GM23338 (cell line): ENCODE data around the gene ILK. TPM values are rescaled to one million over a fixed set of nuclear protein-coding genes. Genes with fewer than 3 reads are reported as not detected.

Experiments
- ATAC-seq: fragments of 200-7000 bp; cut with Tn5 transposase; 3 replicates; pipeline ENCODE4 v1.9.1; 2020
- DNase-seq: peaks from one replicate; pipeline ENCODE4 v3.0.0-alpha.2; 2015; ENCODE audit warnings: low spot score
- H2AFZ ChIP-seq: fragments of 200-600 bp; sonication (generic); 2 replicates; pipeline ENCODE4 v1.8.0; 2016; ENCODE audit warnings: antibody characterized with exemption, mild to moderate bottlenecking, moderate library complexity
- H3F3A ChIP-seq: fragments of 200-600 bp; sonication (generic); replicated peaks from 2 replicates; pipeline ENCODE4 v1.8.0; 2017; ENCODE audit warnings: antibody characterized with exemption, mixed run types, low read depth
- H3K27ac ChIP-seq: fragments of 200-600 bp; sonication (generic); 2 replicates; pipeline ENCODE4 v1.6.1; 2016; ENCODE audit warnings: low read depth
- H3K27me3 ChIP-seq: fragments of 200-600 bp; sonication (generic); 2 replicates; pipeline ENCODE4 v1.8.0; 2016; ENCODE audit warnings: mild to moderate bottlenecking, mixed run types, moderate library complexity; ENCODE audit not compliant: insufficient read depth
- H3K36me3 ChIP-seq: fragments of 200-600 bp; sonication (generic); 2 replicates; pipeline ENCODE4 v1.8.0; 2016; ENCODE audit warnings: mild to moderate bottlenecking; ENCODE audit not compliant: insufficient read depth
- H3K4me1 ChIP-seq: fragments of 200-600 bp; sonication (generic); 2 replicates; pipeline ENCODE4 v1.8.0; 2016; ENCODE audit warnings: mild to moderate bottlenecking, moderate library complexity; ENCODE audit not compliant: insufficient read depth
- H3K4me2 ChIP-seq: fragments of 200-600 bp; sonication (generic); 2 replicates; pipeline ENCODE4 v1.7.1; 2017; ENCODE audit warnings: mixed run types
- H3K4me3 ChIP-seq: fragments of 200-600 bp; sonication (generic); 2 replicates; pipeline ENCODE4 v1.6.1; 2016; ENCODE audit warnings: mixed run types
- H3K79me2 ChIP-seq: fragments of 200-600 bp; sonication (generic); replicated peaks from 2 replicates; pipeline ENCODE4 v1.8.0; 2017; ENCODE audit warnings: mild to moderate bottlenecking; ENCODE audit not compliant: insufficient read depth
- H3K9me2 ChIP-seq: fragments of 200-600 bp; sonication (generic); 2 replicates; pipeline ENCODE4 v1.8.0; 2017; ENCODE audit not compliant: insufficient read depth
- H4K20me1 ChIP-seq: fragments of 200-600 bp; sonication (generic); replicated peaks from 2 replicates; pipeline ENCODE4 v1.8.0; 2017; ENCODE audit warnings: mild to moderate bottlenecking; ENCODE audit not compliant: insufficient read depth
- H3K27ac Mint-ChIP-seq: 2 replicates; pipeline ENCODE4 v1.8.0; 2020; ENCODE audit warnings: inconsistent platforms, mild to moderate bottlenecking, moderate library complexity, mixed read lengths
- H3K27me3 Mint-ChIP-seq: 3 replicates; pipeline ENCODE4 v1.8.0; 2022; ENCODE audit warnings: low read depth, mild to moderate bottlenecking, moderate library complexity, mixed read lengths, inconsistent platforms; ENCODE audit not compliant: insufficient read depth, poor library complexity
- H3K36me3 Mint-ChIP-seq: 3 replicates; pipeline ENCODE4 v1.8.0; 2021; ENCODE audit warnings: low read depth, mild to moderate bottlenecking, inconsistent platforms, moderate library complexity, mixed read lengths
- H3K4me1 Mint-ChIP-seq: 3 replicates; pipeline ENCODE4 v1.8.0; 2020; ENCODE audit warnings: mild to moderate bottlenecking, inconsistent platforms, mixed read lengths
- H3K4me3 Mint-ChIP-seq: 3 replicates; pipeline ENCODE4 v1.8.0; 2021; ENCODE audit warnings: moderate library complexity, mild to moderate bottlenecking, inconsistent platforms, mixed read lengths
- H3K9me3 Mint-ChIP-seq: 3 replicates; pipeline ENCODE4 v1.8.0; 2020; ENCODE audit warnings: moderate library complexity, mild to moderate bottlenecking, inconsistent platforms, mixed read lengths
- EZH2 ChIP-seq: fragments of 200-600 bp; sonication (generic); IDR thresholded peaks from one replicate; pipeline ENCODE4 v1.8.0; 2017; ENCODE audit warnings: antibody characterized with exemption, mild to moderate bottlenecking, low read depth; ENCODE audit not compliant: unreplicated experiment
- EZH2phosphoT487 ChIP-seq: fragments of 200-600 bp; sonication (generic); IDR thresholded peaks from one replicate; pipeline ENCODE4 v1.8.1; 2018; ENCODE audit warnings: antibody characterized with exemption; ENCODE audit not compliant: unreplicated experiment
- JUNB ChIP-seq: IDR thresholded peaks from one replicate; pipeline ENCODE4 v1.6.1; 2016; ENCODE audit warnings: antibody characterized with exemption; ENCODE audit not compliant: unreplicated experiment
- NANOG ChIP-seq: IDR thresholded peaks from 2 replicates; pipeline ENCODE4 v1.6.1; 2016; ENCODE audit warnings: antibody characterized with exemption, borderline replicate concordance
- POLR2AphosphoS5 ChIP-seq: IDR thresholded peaks from 2 replicates; pipeline ENCODE4 v1.6.1; 2016; ENCODE audit warnings: antibody characterized with exemption, low read depth
- REST ChIP-seq: IDR thresholded peaks from one replicate; pipeline ENCODE4 v1.6.1; 2018; ENCODE audit warnings: antibody characterized with exemption; ENCODE audit not compliant: unreplicated experiment
- STAT1 ChIP-seq: IDR thresholded peaks from one replicate; pipeline ENCODE4 v1.6.1; 2016; ENCODE audit warnings: antibody characterized with exemption; ENCODE audit not compliant: unreplicated experiment
- ZNF114 ChIP-seq: fragments of 250-450 bp; sonication (Bioruptor Pico); IDR thresholded peaks from 2 replicates; pipeline ENCODE4 v1.5.0; 2020; ENCODE audit warnings: mild to moderate bottlenecking, moderate library complexity
- ZNF331 ChIP-seq: fragments of 250-450 bp; sonication (Bioruptor Pico); IDR thresholded peaks from 2 replicates; pipeline ENCODE4 v1.5.0; 2020; ENCODE audit warnings: low read depth, mild to moderate bottlenecking, moderate library complexity
- ZNF462 ChIP-seq: fragments of 250-450 bp; sonication (Bioruptor Pico); IDR thresholded peaks from 2 replicates; pipeline ENCODE4 v1.5.0; 2020; ENCODE audit warnings: mild to moderate bottlenecking, moderate library complexity
- polyA plus RNA-seq: library from polyadenylated mRNA; unstranded; fragments of >200 nt; fragmentation: Nextera tagmentation; extraction: Ambion mirVana; gene quantifications from 2 replicates; pipeline ENCODE4 v1.2.1, GENCODE V29; 2016
- total RNA-seq: library from RNA; depleted of rRNA; stranded (reverse); fragments of >200 nt; shearing (Covaris generic); gene quantifications from 2 replicates; pipeline ENCODE4 v1.2.3, GENCODE V29; 2014
- TF ChIP-seq, protein P1 (sequence below): IDR thresholded peaks from 2 replicates; pipeline ENCODE4 v1.6.1; 2016; ENCODE audit warnings: antibody characterized with exemption

ILK gene
- total and polyA plus RNA-seq, 2 experiments from 2014 or later, result 62.6 to 91.0 TPM

- TF ChIP-seq JUNB, result no peak
- no peak for TF ChIP-seq REST
- TF ChIP-seq, protein P1, sequence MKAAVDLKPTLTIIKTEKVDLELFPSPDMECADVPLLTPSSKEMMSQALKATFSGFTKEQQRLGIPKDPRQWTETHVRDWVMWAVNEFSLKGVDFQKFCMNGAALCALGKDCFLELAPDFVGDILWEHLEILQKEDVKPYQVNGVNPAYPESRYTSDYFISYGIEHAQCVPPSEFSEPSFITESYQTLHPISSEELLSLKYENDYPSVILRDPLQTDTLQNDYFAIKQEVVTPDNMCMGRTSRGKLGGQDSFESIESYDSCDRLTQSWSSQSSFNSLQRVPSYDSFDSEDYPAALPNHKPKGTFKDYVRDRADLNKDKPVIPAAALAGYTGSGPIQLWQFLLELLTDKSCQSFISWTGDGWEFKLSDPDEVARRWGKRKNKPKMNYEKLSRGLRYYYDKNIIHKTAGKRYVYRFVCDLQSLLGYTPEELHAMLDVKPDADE, result no peak
- TF ChIP-seq ZNF331 (CRISPR knock-in tag), result no peak
- TF ChIP-seq NANOG, result no peak
- no peak for TF ChIP-seq STAT1
- TF ChIP-seq POLR2AphosphoS5, result no peak
- no peak for TF ChIP-seq ZNF462 (CRISPR knock-in tag)
- TF ChIP-seq EZH2phosphoT487, result no peak
- TF ChIP-seq EZH2, result no peak
- TF ChIP-seq ZNF114 (CRISPR knock-in tag), result no peak
- no peaks in the 10 kb centered on the region for H3F3A ChIP-seq
- no peak overlapping the region for H3K4me2 ChIP-seq
- no peaks in the 10 kb centered on the region for H3K9me2 ChIP-seq
- H3K27me3 ChIP-seq, result no peaks in the 10 kb centered on the region
- peaks cover 6% of the 10 kb centered on the region; the same call in 1 of the 2 replicates for H3K36me3 ChIP-seq
- no peak overlapping the region for H3K4me3 Mint-ChIP-seq
- H3K27ac Mint-ChIP-seq, result no peak overlapping the region
- ATAC-seq (no peak), DNase-seq (no peak)
- H4K20me1 ChIP-seq, result no peaks in the 10 kb centered on the region; the same call in 1 of the 2 replicates
- peaks cover 17% of the 10 kb centered on the region for H3K79me2 ChIP-seq
- H3K4me1 Mint-ChIP-seq, result peaks cover 10% of the 10 kb centered on the region; the same call in 2 of the 3 replicates
- H3K4me1 ChIP-seq, result no peaks in the 10 kb centered on the region; the same call in 1 of the 2 replicates
- no peak overlapping the region for H2AFZ ChIP-seq
- no peak overlapping the region for H3K4me3 ChIP-seq
- peaks cover 17% of the 10 kb centered on the region for H3K36me3 Mint-ChIP-seq
- H3K27me3 Mint-ChIP-seq, result no peaks in the 10 kb centered on the region
- H3K9me3 Mint-ChIP-seq, result no peaks in the 10 kb centered on the region
- H3K27ac ChIP-seq, result no peak overlapping the region
These were observed 5.0 kb upstream of the ILK start for GRCh38 chr11:6598555-6598954.
